DMS114 treated with DMSO at 0.1 percent for 48 hours (cell line): ENCODE results near the gene ALDH4A1.

Experiments used
- DNase-seq: peaks from one replicate; lab custom pipeline; 2025; ENCODE audit not compliant: unreplicated experiment; lab: John Stamatoyannopoulos, UW

ALDH4A1 gene

GRCh38 chr1:18902523-18903290 is at the start of gene ALDH4A1:
Gene ALDH4A1 (minus strand): TSS chr1:18902555. CDS start chr1:18902523, 32 bp downstream.
- peak; percentile 97 for DNase-seq

- DNase-seq = no peak
Observed at GRCh38 chr1:18951818-18952391, 49.5 kb upstream of the ALDH4A1 start.

GRCh38 chr1:18951416-18951815 is 49.1 kb upstream of the ALDH4A1 start:
- no peak for DNase-seq

- DNase-seq = no peak
Observed at GRCh38 chr1:18950401-18951026, 48.2 kb upstream of the ALDH4A1 start.

- DNase-seq = no peak
Observed at GRCh38 chr1:18949686-18950400, 47.5 kb upstream of the ALDH4A1 start.

- DNase-seq = no peak
Observed at GRCh38 chr1:18948913-18949685, 46.7 kb upstream of the ALDH4A1 start.

GRCh38 chr1:18948048-18948912 is 45.9 kb upstream of the ALDH4A1 start:
- DNase-seq = no peak

- no peak for DNase-seq
Observed at GRCh38 chr1:18947570-18947969, 45.2 kb upstream of the ALDH4A1 start.

GRCh38 chr1:18946550-18947381 is 44.4 kb upstream of the ALDH4A1 start:
- DNase-seq = no peak

GRCh38 chr1:18945401-18945849 is 43.1 kb upstream of the ALDH4A1 start:
- DNase-seq = no peak

GRCh38 chr1:18944810-18945209 is 42.5 kb upstream of the ALDH4A1 start:
- DNase-seq = no peak

GRCh38 chr1:18943914-18944572 is 41.7 kb upstream of the ALDH4A1 start:
- no peak for DNase-seq

GRCh38 chr1:18943162-18943561 is 40.8 kb upstream of the ALDH4A1 start:
- DNase-seq = no peak

GRCh38 chr1:18942340-18942739 is 40.0 kb upstream of the ALDH4A1 start:
- no peak for DNase-seq

- no peak for DNase-seq
Observed at GRCh38 chr1:18941221-18942141, 39.1 kb upstream of the ALDH4A1 start.

- no peak for DNase-seq
Observed at GRCh38 chr1:18940303-18941020, 38.1 kb upstream of the ALDH4A1 start.
